HCT116 (cell line): Measurements from ENCODE around the gene BEX4. TPM values are rescaled to one million over a fixed set of nuclear protein-coding genes. Genes with fewer than 3 reads are reported as not detected.

ENCODE experiments used
- ATAC-seq: fragments of 200-7000 bp; cut with Tn5 transposase; 2 replicates; pipeline ENCODE4 v1.9.1; 2020; ENCODE audit warnings: mild to moderate bottlenecking, moderate library complexity
- BruUV-seq: library from RNA; stranded (reverse); fragments of 400-500 nt; replicated peaks from 2 replicates; lab custom pipeline; 2021; lab: Mats Ljungman, UMichigan
- CTCF ChIA-PET: fragments of 300-600 bp; sonication (Branson Sonifier 250); formaldehyde crosslinking; loops from one replicate; lab custom pipeline; 2021; ENCODE audit warnings: antibody characterized with exemption; lab: Charles Lee
- POLR2A ChIA-PET: fragments of 300-600, 350-600 bp; sonication (Branson Sonifier 250); formaldehyde crosslinking; loops from one replicate; lab custom pipeline; 2021; ENCODE audit warnings: antibody characterized with exemption; lab: Charles Lee
- RAD21 ChIA-PET, 2 experiments: fragments of 300-600 bp; sonication (Branson Sonifier 250); formaldehyde crosslinking; loops; one replicate each; lab custom pipeline; 2023; ENCODE audit warnings: low total read pairs in 2 of 2; ENCODE audit not compliant: uncharacterized antibody in 2 of 2, unreplicated experiment in 2 of 2, low non-redundant PET in 1 of 2; lab: Charles Lee
- DNase-seq: peaks from one replicate; pipeline ENCODE4 v3.0.0-alpha.2; 2010; ENCODE audit warnings: low read depth, low spot score
- H2AFZ ChIP-seq: fragments of 200-600 bp; shearing (Covaris generic), sonication (generic); 2 replicates; pipeline ENCODE4 v1.6.1; 2017; ENCODE audit warnings: low read depth, mixed run types, mixed read lengths, antibody characterized with exemption, low read length; ENCODE audit not compliant: poor library complexity, severe bottlenecking
- H3K27ac ChIP-seq: 2 replicates; pipeline ENCODE4 v1.5.1; 2012; ENCODE audit warnings: low read depth, low read length
- H3K27me3 ChIP-seq: fragments of 200-600 bp; sonication (generic); 2 replicates; pipeline ENCODE4 v1.6.1; 2016; ENCODE audit warnings: mixed run types, low read length, mixed read lengths; ENCODE audit not compliant: insufficient read depth
- H3K36me3 ChIP-seq, 2 experiments: fragments of 200-500 bp in 1 of 2; fragments of 200-600 bp in 1 of 2; sonication (Bioruptor generic) in 1 of 2; sonication (generic) in 1 of 2; 2 replicates each; pipeline versions ENCODE4 v1.5.1 to v1.6.1; 2014 to 2016; ENCODE audit warnings: low read length in 2 of 2, inconsistent platforms in 1 of 2, mixed read lengths in 1 of 2, mixed run types in 1 of 2; ENCODE audit not compliant: insufficient read depth in 2 of 2, control insufficient read depth in 1 of 2
- H3K4me1 ChIP-seq, 2 experiments: fragments of 200-600 bp in 1 of 2; sonication (generic) in 1 of 2; 2 replicates each; pipeline versions ENCODE4 v1.5.1 to v1.6.1; 2012 to 2017; ENCODE audit warnings: low read length in 2 of 2, inconsistent platforms in 1 of 2, mild to moderate bottlenecking in 1 of 2, mixed read lengths in 1 of 2, mixed run types in 1 of 2, moderate library complexity in 1 of 2; ENCODE audit not compliant: insufficient read depth in 2 of 2, control insufficient read depth in 1 of 2
- H3K4me2 ChIP-seq: fragments of 200-600 bp; sonication (generic); 2 replicates; pipeline ENCODE4 v1.6.1; 2017; ENCODE audit warnings: mixed run types, low read length, mixed read lengths
- H3K4me3 ChIP-seq, 2 experiments: fragments of 200-600 bp in 1 of 2; sonication (generic) in 1 of 2; replicated peaks in 1 of 2; 2 replicates each; pipeline ENCODE4 v1.5.1; 2011 to 2016; ENCODE audit warnings: low read length in 2 of 2, control low read depth in 1 of 2, low read depth in 1 of 2, mild to moderate bottlenecking in 1 of 2, mixed read lengths in 1 of 2, mixed run types in 1 of 2
- H3K79me2 ChIP-seq: fragments of 200-600 bp; sonication (generic); 2 replicates; pipeline ENCODE4 v1.6.1; 2017; ENCODE audit warnings: mild to moderate bottlenecking, mixed run types, low read length, moderate library complexity, mixed read lengths; ENCODE audit not compliant: insufficient read depth
- H3K9ac ChIP-seq: fragments of 200-600 bp; sonication (generic); 2 replicates; pipeline ENCODE4 v1.6.1; 2016; ENCODE audit warnings: low read length, mixed read lengths
- H3K9me2 ChIP-seq: fragments of 200-600 bp; sonication (generic), shearing (Covaris generic); 2 replicates; pipeline ENCODE4 v1.6.1; 2017; ENCODE audit warnings: mixed run types, mild to moderate bottlenecking, moderate library complexity; ENCODE audit not compliant: insufficient read depth
- H3K9me3 ChIP-seq, 2 experiments: fragments of 200-500 bp in 1 of 2; fragments of 200-600 bp in 1 of 2; sonication (Bioruptor generic) in 1 of 2; sonication (generic) in 1 of 2; 2 replicates each; pipeline ENCODE4 v1.6.1; 2014 to 2017; ENCODE audit warnings: low read length in 2 of 2, mixed read lengths in 2 of 2, inconsistent platforms in 1 of 2, low read depth in 1 of 2, mild to moderate bottlenecking in 1 of 2, mixed run types in 1 of 2, moderate library complexity in 1 of 2; ENCODE audit not compliant: control insufficient read depth in 1 of 2, insufficient read depth in 1 of 2
- H4K20me1 ChIP-seq: fragments of 200-600 bp; sonication (generic), shearing (Covaris generic); 2 replicates; pipeline ENCODE4 v1.6.1; 2017; ENCODE audit warnings: mixed run types, mild to moderate bottlenecking, moderate library complexity; ENCODE audit not compliant: insufficient read depth
- CBX3 ChIP-seq: IDR thresholded peaks from 2 replicates; pipeline ENCODE4 v1.6.1; 2012; ENCODE audit warnings: low read depth
- CTCF ChIP-seq, 3 experiments: fragments of 200-600 bp in 1 of 3; sonication (generic) in 1 of 3; IDR thresholded peaks in 2 of 3; conservative IDR thresholded peaks in 1 of 3; 2 replicates each; pipeline ENCODE4 v1.5.1; 2012 to 2017; ENCODE audit warnings: low read depth in 2 of 3, low read length in 2 of 3, antibody characterized with exemption in 1 of 3, borderline replicate concordance in 1 of 3, control low read depth in 1 of 3, mild to moderate bottlenecking in 1 of 3, mixed read lengths in 1 of 3, mixed run types in 1 of 3, moderate library complexity in 1 of 3; ENCODE audit not compliant: insufficient read depth in 1 of 3
- EGR1 ChIP-seq: IDR thresholded peaks from 2 replicates; pipeline ENCODE4 v1.6.1; 2012; ENCODE audit warnings: low read depth
- EZH2phosphoT487 ChIP-seq: fragments of 200-600 bp; IDR thresholded peaks from 2 replicates; pipeline ENCODE4 v1.6.1; 2018; ENCODE audit warnings: antibody characterized with exemption, borderline replicate concordance
- FOSL1 ChIP-seq: IDR thresholded peaks from 2 replicates; pipeline ENCODE4 v1.6.1; 2012; ENCODE audit warnings: low read depth
- JUND ChIP-seq: IDR thresholded peaks from 2 replicates; pipeline ENCODE4 v1.6.1; 2012
- POLR2A ChIP-seq: IDR thresholded peaks from 2 replicates; pipeline ENCODE4 v1.7.0; 2011; ENCODE audit warnings: borderline replicate concordance; ENCODE audit not compliant: insufficient read depth, insufficient read length; ENCODE audit errors: extremely low read depth
- POLR2AphosphoS5 ChIP-seq: IDR thresholded peaks from 2 replicates; pipeline ENCODE4 v1.6.1; 2011; ENCODE audit warnings: mild to moderate bottlenecking, low read depth, low read length, moderate library complexity
- RAD21 ChIP-seq: IDR thresholded peaks from 2 replicates; pipeline ENCODE4 v1.6.1; 2012; ENCODE audit warnings: low read depth, mild to moderate bottlenecking
- REST ChIP-seq: IDR thresholded peaks from 2 replicates; pipeline ENCODE4 v1.6.1; 2012; ENCODE audit warnings: low read depth
- SIN3A ChIP-seq: IDR thresholded peaks from 2 replicates; pipeline ENCODE4 v1.6.1; 2012; ENCODE audit warnings: low read depth
- SRF ChIP-seq: IDR thresholded peaks from 2 replicates; pipeline ENCODE4 v1.6.1; 2012; ENCODE audit warnings: low read depth
- TCF7L2 ChIP-seq: IDR thresholded peaks from 2 replicates; pipeline ENCODE4 v1.7.0; 2011; ENCODE audit warnings: borderline replicate concordance, inconsistent platforms; ENCODE audit not compliant: insufficient read depth, insufficient read length; ENCODE audit errors: extremely low read depth
- YY1 ChIP-seq: IDR thresholded peaks from 2 replicates; pipeline ENCODE4 v1.6.1; 2011; ENCODE audit warnings: low read length, low read depth, moderate library complexity, mild to moderate bottlenecking; ENCODE audit not compliant: insufficient replicate concordance; ENCODE audit errors: extremely low read depth
- ZFX ChIP-seq: fragments of 450-650 bp; IDR thresholded peaks from 2 replicates; pipeline ENCODE4 v1.6.1; 2017
- ZNF274 ChIP-seq: fragments of 200-500 bp; sonication (Bioruptor generic); IDR thresholded peaks from 2 replicates; pipeline ENCODE4 v1.6.1; 2014; ENCODE audit warnings: mild to moderate bottlenecking, low read depth, low read length, inconsistent platforms
- intact Hi-C: fragments of 100-400 bp; cut with micrococcal nuclease; formaldehyde crosslinking; loops from 2 replicates; pipeline ENCODE4 v1.10.0; 2022
- total RNA-seq: library from RNA; stranded (reverse); gene quantifications from one replicate; pipeline ENCODE4 v1.2.1, GENCODE V29; 2021; ENCODE audit not compliant: unreplicated experiment
- TF ChIP-seq, protein P1 (sequence below): IDR thresholded peaks from 2 replicates; pipeline ENCODE4 v1.6.1; 2012
- TF ChIP-seq, protein P2 (sequence below): IDR thresholded peaks from 2 replicates; pipeline ENCODE4 v1.6.1; 2012

Gene BEX4
- total RNA-seq, 1 experiment from 2014 or later, result 0.91 TPM

DNA sequence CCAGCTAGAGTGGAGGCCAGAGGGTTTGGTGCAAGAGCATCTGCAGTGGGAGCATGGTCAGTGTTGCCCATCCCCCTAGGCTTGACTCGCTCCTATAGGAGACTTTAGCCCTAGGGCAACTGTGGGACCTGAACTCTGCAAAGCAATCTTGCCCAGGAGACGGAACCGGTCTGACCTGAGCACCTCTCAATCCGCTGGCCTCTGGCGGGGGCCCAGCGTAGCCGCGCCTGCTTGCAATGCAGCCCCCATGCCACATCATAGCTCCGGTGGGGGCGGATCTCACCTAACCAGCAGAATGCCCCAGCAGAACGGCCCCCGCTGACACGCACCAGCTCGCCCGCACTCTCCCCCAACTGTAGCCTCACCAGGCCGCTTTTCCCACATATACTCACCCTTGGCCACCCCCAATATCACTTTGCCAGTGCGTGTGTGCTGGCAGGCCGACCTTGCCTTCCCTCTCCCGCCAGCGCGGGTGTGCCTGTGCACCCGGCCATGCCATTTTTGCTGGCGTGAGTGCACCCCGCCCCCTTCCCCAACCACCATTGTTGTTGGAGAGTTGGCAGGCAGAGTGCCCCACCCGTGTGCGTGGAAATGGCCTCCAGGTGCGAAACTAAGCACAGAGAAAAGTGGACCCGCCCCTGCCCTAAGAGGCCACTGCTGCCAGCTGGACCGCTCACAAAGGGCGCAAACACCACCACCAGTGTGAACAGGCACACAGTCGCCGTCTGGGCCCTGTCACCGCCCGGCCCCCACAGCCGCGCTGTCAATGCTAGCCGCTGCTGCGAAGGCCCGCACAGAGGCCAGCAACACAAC, 5.8 kb downstream of the BEX4 start:
- intact Hi-C loops, result no loop called here
- RAD21 ChIA-PET, result no interaction called here
- no peak for ATAC-seq

More for the DNA sequence above, 5.8 kb downstream of the BEX4 start:
- H3K9ac ChIP-seq, result no peak overlapping the region
- no peak overlapping the region for H2AFZ ChIP-seq
- TF ChIP-seq ZNF274, result no peak
- no peak for TF ChIP-seq JUND
- no peak for TF ChIP-seq POLR2A
- no peak for TF ChIP-seq CTCF (IDR thresholded peaks at IDR 0.05 in 2 of 3, conservative IDR thresholded peaks at IDR 0.05 in 1 of 3; ENCODE audit: borderline replicate concordance in 1 of 3, insufficient read depth in 1 of 3, low read depth in 2 of 3, low read length in 2 of 3)
- no peak for TF ChIP-seq CBX3
- TF ChIP-seq RAD21, result no peak
- TF ChIP-seq EGR1, result no peak
- TF ChIP-seq SIN3A, result no peak
- TF ChIP-seq POLR2AphosphoS5, result no peak
- no peak for TF ChIP-seq SRF
- TF ChIP-seq EZH2phosphoT487, result no peak
- TF ChIP-seq REST, result no peak
- no peak for TF ChIP-seq TCF7L2
- no peak for TF ChIP-seq FOSL1
- TF ChIP-seq, protein P1, sequence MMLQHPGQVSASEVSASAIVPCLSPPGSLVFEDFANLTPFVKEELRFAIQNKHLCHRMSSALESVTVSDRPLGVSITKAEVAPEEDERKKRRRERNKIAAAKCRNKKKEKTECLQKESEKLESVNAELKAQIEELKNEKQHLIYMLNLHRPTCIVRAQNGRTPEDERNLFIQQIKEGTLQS, result no peak
- TF ChIP-seq, protein P2, sequence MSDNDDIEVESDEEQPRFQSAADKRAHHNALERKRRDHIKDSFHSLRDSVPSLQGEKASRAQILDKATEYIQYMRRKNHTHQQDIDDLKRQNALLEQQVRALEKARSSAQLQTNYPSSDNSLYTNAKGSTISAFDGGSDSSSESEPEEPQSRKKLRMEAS, result no peak
- no peak for TF ChIP-seq YY1
- no peak for TF ChIP-seq ZFX
- no peaks in the 10 kb centered on the region for H3K27me3 ChIP-seq
- ChIA-PET POLR2A (no interaction called here), CTCF (no interaction called here)
- no peak overlapping the region for H3K27ac ChIP-seq
- H3K4me1 ChIP-seq, result no peaks in the 10 kb centered on the region
- H3K4me2 ChIP-seq, result no peak overlapping the region
- H4K20me1 ChIP-seq, result no peaks in the 10 kb centered on the region
- H3K9me2 ChIP-seq, result no peaks in the 10 kb centered on the region
- BruUV-seq, result no TSS peak
- H3K9me3 ChIP-seq, result no peaks in the 10 kb centered on the region
- no peak for DNase-seq
- no peaks in the 10 kb centered on the region for H3K79me2 ChIP-seq
- no peak overlapping the region for H3K4me3 ChIP-seq
- H3K36me3 ChIP-seq, result no peaks in the 10 kb centered on the region
